ENCODE results near the gene CREB3L2. TPM values are rescaled to one million over a fixed set of nuclear protein-coding genes. Genes with fewer than 3 reads are reported as not detected.

The CREB3L2 gene
- total RNA-seq, 2 donors from 2014 or later, result 32.9 to 33.6 TPM

- H3K27me3 Mint-ChIP-seq, result no peaks in the 10 kb centered on the region
- H3K36me3 Mint-ChIP-seq (ENCODE audit: low read depth), result peaks cover 2% of the 10 kb centered on the region
- peaks cover 15% of the 10 kb centered on the region for H3K4me1 Mint-ChIP-seq
- ATAC-seq (no peak), DNase-seq (no peak)
- no peaks in the 10 kb centered on the region for H3K9me3 ChIP-seq (ENCODE audit: control insufficient read depth, low read length, poor library complexity, severe bottlenecking)
- no peak overlapping the region for H3K4me3 Mint-ChIP-seq
- no peak overlapping the region for H3K27ac Mint-ChIP-seq
Observed at GRCh38 chr7:137981668-137982067, 20.2 kb downstream of the CREB3L2 start.

- no peak overlapping the region for H3K4me3 Mint-ChIP-seq
Observed at GRCh38 chr7:137981175-137981574, 20.7 kb downstream of the CREB3L2 start.

GRCh38 chr7:137980308-137980707, 21.6 kb downstream of the CREB3L2 start:
- H3K36me3 Mint-ChIP-seq (ENCODE audit: low read depth), result peaks cover 2% of the 10 kb centered on the region
- H3K4me3 Mint-ChIP-seq, result no peak overlapping the region
- no peak for ATAC-seq
- no peaks in the 10 kb centered on the region for H3K9me3 ChIP-seq (ENCODE audit: control insufficient read depth, low read length, poor library complexity, severe bottlenecking)
- H3K4me1 Mint-ChIP-seq, result peaks cover 22% of the 10 kb centered on the region
- no peaks in the 10 kb centered on the region for H3K27me3 Mint-ChIP-seq
- no peak overlapping the region for H3K27ac Mint-ChIP-seq
- DNase-seq, result no peak

More at GRCh38 chr7:137981175-137981574, 20.7 kb downstream of the CREB3L2 start:
- H3K4me1 Mint-ChIP-seq, result peaks cover 19% of the 10 kb centered on the region
- H3K36me3 Mint-ChIP-seq (ENCODE audit: low read depth), result peaks cover 2% of the 10 kb centered on the region
- DNase-seq (no peak), ATAC-seq (no peak)
- no peaks in the 10 kb centered on the region for H3K9me3 ChIP-seq (ENCODE audit: control insufficient read depth, low read length, poor library complexity, severe bottlenecking)
- H3K27me3 Mint-ChIP-seq, result no peaks in the 10 kb centered on the region
- no peak overlapping the region for H3K27ac Mint-ChIP-seq

- H3K27ac Mint-ChIP-seq, result no peak overlapping the region
- peaks cover 22% of the 10 kb centered on the region for H3K4me1 Mint-ChIP-seq
- H3K9me3 ChIP-seq (ENCODE audit: control insufficient read depth, low read length, poor library complexity, severe bottlenecking), result no peaks in the 10 kb centered on the region
- H3K4me3 Mint-ChIP-seq, result no peak overlapping the region
- H3K27me3 Mint-ChIP-seq, result no peaks in the 10 kb centered on the region
- no peak for DNase-seq
- peaks cover 2% of the 10 kb centered on the region for H3K36me3 Mint-ChIP-seq (ENCODE audit: low read depth)
- no peak for ATAC-seq
Observed at GRCh38 chr7:137978464-137979237, 23.2 kb downstream of the CREB3L2 start.

- H3K9me3 ChIP-seq (ENCODE audit: control insufficient read depth, low read length, poor library complexity, severe bottlenecking), result no peaks in the 10 kb centered on the region
Observed at GRCh38 chr7:137977173-137977572, 24.7 kb downstream of the CREB3L2 start.

GRCh38 chr7:137976696-137977095, 25.2 kb downstream of the CREB3L2 start:
- no peak for DNase-seq
- Mint-ChIP-seq H3K36me3 (ENCODE audit: low read depth) (peaks cover 2% of the 10 kb centered on the region), H3K4me1 (peaks cover 22% of the 10 kb centered on the region), H3K27ac (no peak overlapping the region), H3K27me3 (no peaks in the 10 kb centered on the region), H3K4me3 (no peak overlapping the region)
- no peaks in the 10 kb centered on the region for H3K9me3 ChIP-seq (ENCODE audit: control insufficient read depth, low read length, poor library complexity, severe bottlenecking)
- ATAC-seq, result no peak

More at GRCh38 chr7:137977173-137977572, 24.7 kb downstream of the CREB3L2 start:
- H3K4me1 Mint-ChIP-seq, result peaks cover 22% of the 10 kb centered on the region
- no peak overlapping the region for H3K4me3 Mint-ChIP-seq
- no peak for ATAC-seq
- no peaks in the 10 kb centered on the region for H3K27me3 Mint-ChIP-seq
- no peak for DNase-seq
- H3K27ac Mint-ChIP-seq, result no peak overlapping the region
- H3K36me3 Mint-ChIP-seq (ENCODE audit: low read depth), result peaks cover 2% of the 10 kb centered on the region

GRCh38 chr7:137976232-137976631, 25.7 kb downstream of the CREB3L2 start:
- DNase-seq, result no peak
- no peaks in the 10 kb centered on the region for H3K9me3 ChIP-seq (ENCODE audit: control insufficient read depth, low read length, poor library complexity, severe bottlenecking)
- Mint-ChIP-seq H3K4me3 (no peak overlapping the region), H3K27ac (no peak overlapping the region), H3K36me3 (ENCODE audit: low read depth) (peaks cover under 1% of the 10 kb centered on the region), H3K27me3 (no peaks in the 10 kb centered on the region), H3K4me1 (peaks cover 21% of the 10 kb centered on the region)
- no peak for ATAC-seq

GRCh38 chr7:137975768-137976167, 26.1 kb downstream of the CREB3L2 start:
- ATAC-seq (no peak), DNase-seq (no peak)
- H3K4me1 Mint-ChIP-seq, result peaks cover 20% of the 10 kb centered on the region
- H3K9me3 ChIP-seq (ENCODE audit: control insufficient read depth, low read length, poor library complexity, severe bottlenecking), result no peaks in the 10 kb centered on the region
- H3K27ac Mint-ChIP-seq, result no peak overlapping the region
- H3K4me3 Mint-ChIP-seq, result no peak overlapping the region
- H3K27me3 Mint-ChIP-seq, result no peaks in the 10 kb centered on the region
- H3K36me3 Mint-ChIP-seq (ENCODE audit: low read depth), result no peaks in the 10 kb centered on the region

GRCh38 chr7:137975221-137975620, 26.7 kb downstream of the CREB3L2 start:
- Mint-ChIP-seq H3K4me1 (peaks cover 20% of the 10 kb centered on the region), H3K4me3 (no peak overlapping the region), H3K27me3 (no peaks in the 10 kb centered on the region), H3K36me3 (ENCODE audit: low read depth) (no peaks in the 10 kb centered on the region), H3K27ac (no peak overlapping the region)
- ATAC-seq (no peak), DNase-seq (no peak)
- no peaks in the 10 kb centered on the region for H3K9me3 ChIP-seq (ENCODE audit: control insufficient read depth, low read length, poor library complexity, severe bottlenecking)

- no peaks in the 10 kb centered on the region for H3K9me3 ChIP-seq (ENCODE audit: control insufficient read depth, low read length, poor library complexity, severe bottlenecking)
- H3K27me3 Mint-ChIP-seq, result no peaks in the 10 kb centered on the region
- no peaks in the 10 kb centered on the region for H3K36me3 Mint-ChIP-seq (ENCODE audit: low read depth)
- no peak overlapping the region for H3K27ac Mint-ChIP-seq
- H3K4me3 Mint-ChIP-seq, result no peak overlapping the region
- no peak for ATAC-seq
- DNase-seq, result no peak
- peaks cover 20% of the 10 kb centered on the region for H3K4me1 Mint-ChIP-seq
Observed at GRCh38 chr7:137974766-137975165, 27.1 kb downstream of the CREB3L2 start.

- H3K4me3 Mint-ChIP-seq, result no peak overlapping the region
- no peaks in the 10 kb centered on the region for H3K9me3 ChIP-seq (ENCODE audit: control insufficient read depth, low read length, poor library complexity, severe bottlenecking)
- no peak for DNase-seq
- H3K36me3 Mint-ChIP-seq (ENCODE audit: low read depth), result peaks cover 3% of the 10 kb centered on the region
- no peaks in the 10 kb centered on the region for H3K27me3 Mint-ChIP-seq
- peaks cover 24% of the 10 kb centered on the region for H3K4me1 Mint-ChIP-seq
- H3K27ac Mint-ChIP-seq, result no peak overlapping the region
- ATAC-seq, result no peak
Observed at GRCh38 chr7:137970253-137970975, 31.5 kb downstream of the CREB3L2 start.

GRCh38 chr7:137969828-137970227, 32.1 kb downstream of the CREB3L2 start:
- no peak for ATAC-seq
- H3K27ac Mint-ChIP-seq, result no peak overlapping the region
- no peaks in the 10 kb centered on the region for H3K27me3 Mint-ChIP-seq
- no peaks in the 10 kb centered on the region for H3K9me3 ChIP-seq (ENCODE audit: control insufficient read depth, low read length, poor library complexity, severe bottlenecking)
- H3K4me1 Mint-ChIP-seq, result peaks cover 24% of the 10 kb centered on the region
- H3K4me3 Mint-ChIP-seq, result no peak overlapping the region
- peaks cover 3% of the 10 kb centered on the region for H3K36me3 Mint-ChIP-seq (ENCODE audit: low read depth)
- no peak for DNase-seq

- no peaks in the 10 kb centered on the region for H3K9me3 ChIP-seq (ENCODE audit: control insufficient read depth, low read length, poor library complexity, severe bottlenecking)
- peaks cover 3% of the 10 kb centered on the region for H3K36me3 Mint-ChIP-seq (ENCODE audit: low read depth)
- no peak overlapping the region for H3K4me3 Mint-ChIP-seq
- H3K27ac Mint-ChIP-seq, result no peak overlapping the region
- H3K27me3 Mint-ChIP-seq, result no peaks in the 10 kb centered on the region
- ATAC-seq, result no peak
- DNase-seq, result no peak
- H3K4me1 Mint-ChIP-seq, result peaks cover 21% of the 10 kb centered on the region
Observed at GRCh38 chr7:137968890-137969289, 33.0 kb downstream of the CREB3L2 start.

Data from T-helper 17 cell (primary cell).